Measurements from ENCODE around the gene CELA3A.
"Not testable (repeated sequence)": the region's sequence is repeated elsewhere in the genome, so short reads cannot be mapped to it uniquely, and the experiment has no call there.

Gene CELA3A

GRCh38 chr1:21982122-21982521 is 19.3 kb upstream of the CELA3A start:
- DNase-seq, result not testable (repeated sequence)

GRCh38 chr1:21983539-21983938 is 17.9 kb upstream of the CELA3A start:
- DNase-seq, result not testable (repeated sequence)

GRCh38 chr1:21985893-21986292 is 15.6 kb upstream of the CELA3A start:
- DNase-seq, result not testable (repeated sequence)

GRCh38 chr1:21986386-21986785 is 15.1 kb upstream of the CELA3A start:
- DNase-seq, result not testable (repeated sequence)

- DNase-seq, result not testable (repeated sequence)
Measured at GRCh38 chr1:21989672-21990393, 11.6 kb upstream of the CELA3A start.

GRCh38 chr1:21992186-21992585 is 9.3 kb upstream of the CELA3A start:
- not testable (repeated sequence) for DNase-seq

- not testable (repeated sequence) for DNase-seq
Measured at GRCh38 chr1:21994716-21995115, 6.7 kb upstream of the CELA3A start.

GRCh38 chr1:21996663-21996970 is 4.8 kb upstream of the CELA3A start:
- not testable (repeated sequence) for DNase-seq

GRCh38 chr1:21997891-21998623 is 3.4 kb upstream of the CELA3A start:
- DNase-seq, result not testable (repeated sequence)

- DNase-seq, result not testable (repeated sequence)
Measured at GRCh38 chr1:21998624-21999294, 2.7 kb upstream of the CELA3A start.

- not testable (repeated sequence) for DNase-seq
Measured at GRCh38 chr1:21999645-22000044, 1.8 kb upstream of the CELA3A start.

- not testable (repeated sequence) for DNase-seq
Measured at GRCh38 chr1:22002461-22002860, 1.0 kb downstream of the CELA3A start.

GRCh38 chr1:22002875-22003274 is 1.4 kb downstream of the CELA3A start:
- not testable (repeated sequence) for DNase-seq

GRCh38 chr1:22003959-22004358 is 2.5 kb downstream of the CELA3A start:
- not testable (repeated sequence) for DNase-seq

- DNase-seq, result not testable (repeated sequence)
Measured at GRCh38 chr1:22005261-22006149, 4.0 kb downstream of the CELA3A start.

- DNase-seq, result not testable (repeated sequence)
Measured at GRCh38 chr1:22006736-22007135, 5.3 kb downstream of the CELA3A start.

- not testable (repeated sequence) for DNase-seq
Measured at GRCh38 chr1:22007262-22007661, 5.8 kb downstream of the CELA3A start.

GRCh38 chr1:22009566-22009965 is 8.1 kb downstream of the CELA3A start:
- DNase-seq, result not testable (repeated sequence)

GRCh38 chr1:22012752-22013151 is 11.3 kb downstream of the CELA3A start:
- DNase-seq, result not testable (repeated sequence)

- not testable (repeated sequence) for DNase-seq
Measured at GRCh38 chr1:22014575-22015206, 13.2 kb downstream of the CELA3A start.

GRCh38 chr1:22018583-22019559 is 17.4 kb downstream of the CELA3A start:
- DNase-seq, result peak; percentile 56

Measured in activated effector memory CD4-positive, alpha-beta T cell treated with Interleukin-2 at 50 U/mL for 16 hours (primary cell).